Measurements from ENCODE around the gene CRADD. TPM values are rescaled to one million over a fixed set of nuclear protein-coding genes. Genes with fewer than 3 reads are reported as not detected.
A peak's percentile ranks its signal among the peaks of the same experiment; 100 is the strongest.
"Not testable (repeated sequence)": the region's sequence is repeated elsewhere in the genome, so short reads cannot be mapped to it uniquely, and the experiment has no call there.

Gene CRADD
- total RNA-seq, 2 experiments from 2014 or later = 5.8 to 9.2 TPM

- Mint-ChIP-seq H3K36me3 (ENCODE audit: low read depth) (no peaks in the 10 kb centered on the region), H3K27ac (no peak overlapping the region), H3K9me3 (no peaks in the 10 kb centered on the region), H3K27me3 (no peaks in the 10 kb centered on the region), H3K4me3 (no peak overlapping the region), H3K4me1 (ENCODE audit: low read depth) (peaks cover 36% of the 10 kb centered on the region)
- Histone ChIP-seq H3K4me3 (ENCODE audit: low read length) (no peak overlapping the region), H3K27me3 (ENCODE audit: control insufficient read depth in 1 of 2, insufficient read depth in 2 of 2, low read length in 2 of 2) (no peaks in the 10 kb centered on the region), H3K36me3 (ENCODE audit: insufficient read depth, low read length) (no peaks in the 10 kb centered on the region), H3K9me3 (ENCODE audit: control insufficient read depth in 1 of 2, insufficient read depth in 1 of 2, low read length in 2 of 2) (no peaks in the 10 kb centered on the region), H3K27ac (ENCODE audit: low read depth in 1 of 2, low read length in 2 of 2) (no peak overlapping the region), H3K4me1 (ENCODE audit: insufficient read depth, low read length) (peaks cover 1% of the 10 kb centered on the region)
- ATAC-seq (ENCODE audit: poor library complexity) = no peak
- no peak for TF ChIP-seq CTCF (IDR thresholded peaks at IDR 0.05)
- ChIA-PET CTCF (no interaction called here), POLR2A (no interaction called here)
- intact Hi-C loops (cut with DNase I, micrococcal nuclease) = no loop called here
- DNase-seq = no peak
Measured at GRCh38 chr12:93778766-93779165, 101.6 kb downstream of the CRADD start.

- ATAC-seq (ENCODE audit: poor library complexity) = no peak
- Mint-ChIP-seq H3K4me1 (ENCODE audit: low read depth) (peaks cover 50% of the 10 kb centered on the region), H3K36me3 (ENCODE audit: low read depth) (no peaks in the 10 kb centered on the region), H3K27ac (no peak overlapping the region), H3K9me3 (no peaks in the 10 kb centered on the region), H3K4me3 (no peak overlapping the region), H3K27me3 (no peaks in the 10 kb centered on the region)
- intact Hi-C loops (cut with DNase I, micrococcal nuclease) = loop anchor here in 1 of 2 experiments (10.0 kb wide), 1 partner anchor 105 kb away; the partner anchor contains the start of gene CRADD
- ChIA-PET POLR2A (no interaction called here), CTCF (no interaction called here)
- Histone ChIP-seq H3K27ac (ENCODE audit: low read depth in 1 of 2, low read length in 2 of 2) (no peak overlapping the region), H3K4me1 (ENCODE audit: insufficient read depth, low read length) (peaks cover 11% of the 10 kb centered on the region), H3K9me3 (ENCODE audit: control insufficient read depth in 1 of 2, insufficient read depth in 1 of 2, low read length in 2 of 2) (no peaks in the 10 kb centered on the region), H3K4me3 (ENCODE audit: low read length) (no peak overlapping the region), H3K36me3 (ENCODE audit: insufficient read depth, low read length) (no peaks in the 10 kb centered on the region), H3K27me3 (ENCODE audit: control insufficient read depth in 1 of 2, insufficient read depth in 2 of 2, low read length in 2 of 2) (no peaks in the 10 kb centered on the region)
- TF ChIP-seq CTCF (IDR thresholded peaks at IDR 0.05) = no peak
- DNase-seq = no peak
Measured at GRCh38 chr12:93780101-93780641, 103.0 kb downstream of the CRADD start.

GRCh38 chr12:93780886-93781285 lies 103.7 kb downstream of the CRADD start:
- intact Hi-C loops (cut with DNase I, micrococcal nuclease) = loop anchor here in 1 of 2 experiments (10.0 kb wide), 1 partner anchor 106 kb away; the partner anchor contains the start of gene CRADD
- H3K9me3 Mint-ChIP-seq; ATAC-seq (ENCODE audit: poor library complexity); H3K36me3 Mint-ChIP-seq (ENCODE audit: low read depth); H3K4me3 Mint-ChIP-seq; H3K4me3 ChIP-seq (ENCODE audit: low read length); H3K27me3 Mint-ChIP-seq; H3K27ac ChIP-seq (ENCODE audit: low read depth in 1 of 2, low read length in 2 of 2); H3K27me3 ChIP-seq (ENCODE audit: control insufficient read depth in 1 of 2, insufficient read depth in 2 of 2, low read length in 2 of 2); H3K36me3 ChIP-seq (ENCODE audit: insufficient read depth, low read length); CTCF ChIA-PET; H3K9me3 ChIP-seq (ENCODE audit: control insufficient read depth in 1 of 2, insufficient read depth in 1 of 2, low read length in 2 of 2); POLR2A ChIA-PET: not testable (repeated sequence)
- H3K4me1 Mint-ChIP-seq (ENCODE audit: low read depth) = peaks cover 57% of the 10 kb centered on the region
- peak overlapping the region; percentile 12 for H3K27ac Mint-ChIP-seq
- H3K4me1 ChIP-seq (ENCODE audit: insufficient read depth, low read length) = peaks cover 14% of the 10 kb centered on the region
- peak in 5 of 14 experiments; percentile 3 to 56 (median 26) for DNase-seq

- peaks cover 14% of the 10 kb centered on the region for H3K4me1 ChIP-seq (ENCODE audit: insufficient read depth, low read length)
- ATAC-seq (ENCODE audit: poor library complexity); H3K27ac ChIP-seq (ENCODE audit: low read depth in 1 of 2, low read length in 2 of 2); H3K36me3 Mint-ChIP-seq (ENCODE audit: low read depth); H3K27me3 ChIP-seq (ENCODE audit: control insufficient read depth in 1 of 2, insufficient read depth in 2 of 2, low read length in 2 of 2); H3K36me3 ChIP-seq (ENCODE audit: insufficient read depth, low read length); POLR2A ChIA-PET; H3K27ac Mint-ChIP-seq; H3K9me3 Mint-ChIP-seq; H3K27me3 Mint-ChIP-seq; H3K4me3 ChIP-seq (ENCODE audit: low read length); H3K9me3 ChIP-seq (ENCODE audit: control insufficient read depth in 1 of 2, insufficient read depth in 1 of 2, low read length in 2 of 2); CTCF ChIA-PET; DNase-seq; H3K4me3 Mint-ChIP-seq: not testable (repeated sequence)
- intact Hi-C loops (cut with DNase I, micrococcal nuclease) = loop anchor here in 1 of 2 experiments (10.0 kb wide), 1 partner anchor 107 kb away; the partner anchor contains the start of gene CRADD
- H3K4me1 Mint-ChIP-seq (ENCODE audit: low read depth) = peaks cover 61% of the 10 kb centered on the region
Measured at GRCh38 chr12:93781961-93782360, 104.8 kb downstream of the CRADD start.

All from CD4-positive, alpha-beta T cell (primary cell).